Panc1 (cell line): ENCODE data around the gene CCDC83.

Experiments used
- POLR2AphosphoS5 ChIP-seq: IDR thresholded peaks from 2 replicates; pipeline ENCODE4 v1.6.1; 2012; ENCODE audit warnings: mild to moderate bottlenecking, low read depth, low read length, moderate library complexity
- TCF7L2 ChIP-seq: IDR thresholded peaks from 2 replicates; pipeline ENCODE4 v1.6.1; 2011; ENCODE audit warnings: mild to moderate bottlenecking, low read depth, low read length, inconsistent platforms
- TF ChIP-seq, protein P1 (sequence below): fragments of 450-650 bp; IDR thresholded peaks from 2 replicates; pipeline ENCODE4 v1.5.1; 2017; ENCODE audit warnings: mild to moderate bottlenecking
- TF ChIP-seq, protein P2 (sequence below), 2 experiments: IDR thresholded peaks; 2 replicates each; pipeline ENCODE4 v1.6.1; 2011 to 2012; ENCODE audit warnings: low read depth in 2 of 2, control low read depth in 1 of 2, low read length in 1 of 2, mild to moderate bottlenecking in 1 of 2, moderate library complexity in 1 of 2; ENCODE audit not compliant: insufficient read depth in 1 of 2

GRCh38 chr11:85855341-85855656, at the start of gene CCDC83:
- TF ChIP-seq, protein P1, sequence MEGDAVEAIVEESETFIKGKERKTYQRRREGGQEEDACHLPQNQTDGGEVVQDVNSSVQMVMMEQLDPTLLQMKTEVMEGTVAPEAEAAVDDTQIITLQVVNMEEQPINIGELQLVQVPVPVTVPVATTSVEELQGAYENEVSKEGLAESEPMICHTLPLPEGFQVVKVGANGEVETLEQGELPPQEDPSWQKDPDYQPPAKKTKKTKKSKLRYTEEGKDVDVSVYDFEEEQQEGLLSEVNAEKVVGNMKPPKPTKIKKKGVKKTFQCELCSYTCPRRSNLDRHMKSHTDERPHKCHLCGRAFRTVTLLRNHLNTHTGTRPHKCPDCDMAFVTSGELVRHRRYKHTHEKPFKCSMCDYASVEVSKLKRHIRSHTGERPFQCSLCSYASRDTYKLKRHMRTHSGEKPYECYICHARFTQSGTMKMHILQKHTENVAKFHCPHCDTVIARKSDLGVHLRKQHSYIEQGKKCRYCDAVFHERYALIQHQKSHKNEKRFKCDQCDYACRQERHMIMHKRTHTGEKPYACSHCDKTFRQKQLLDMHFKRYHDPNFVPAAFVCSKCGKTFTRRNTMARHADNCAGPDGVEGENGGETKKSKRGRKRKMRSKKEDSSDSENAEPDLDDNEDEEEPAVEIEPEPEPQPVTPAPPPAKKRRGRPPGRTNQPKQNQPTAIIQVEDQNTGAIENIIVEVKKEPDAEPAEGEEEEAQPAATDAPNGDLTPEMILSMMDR, result no peak
- no peak for TF ChIP-seq POLR2AphosphoS5
- no peak for TF ChIP-seq TCF7L2
- TF ChIP-seq, protein P2, sequence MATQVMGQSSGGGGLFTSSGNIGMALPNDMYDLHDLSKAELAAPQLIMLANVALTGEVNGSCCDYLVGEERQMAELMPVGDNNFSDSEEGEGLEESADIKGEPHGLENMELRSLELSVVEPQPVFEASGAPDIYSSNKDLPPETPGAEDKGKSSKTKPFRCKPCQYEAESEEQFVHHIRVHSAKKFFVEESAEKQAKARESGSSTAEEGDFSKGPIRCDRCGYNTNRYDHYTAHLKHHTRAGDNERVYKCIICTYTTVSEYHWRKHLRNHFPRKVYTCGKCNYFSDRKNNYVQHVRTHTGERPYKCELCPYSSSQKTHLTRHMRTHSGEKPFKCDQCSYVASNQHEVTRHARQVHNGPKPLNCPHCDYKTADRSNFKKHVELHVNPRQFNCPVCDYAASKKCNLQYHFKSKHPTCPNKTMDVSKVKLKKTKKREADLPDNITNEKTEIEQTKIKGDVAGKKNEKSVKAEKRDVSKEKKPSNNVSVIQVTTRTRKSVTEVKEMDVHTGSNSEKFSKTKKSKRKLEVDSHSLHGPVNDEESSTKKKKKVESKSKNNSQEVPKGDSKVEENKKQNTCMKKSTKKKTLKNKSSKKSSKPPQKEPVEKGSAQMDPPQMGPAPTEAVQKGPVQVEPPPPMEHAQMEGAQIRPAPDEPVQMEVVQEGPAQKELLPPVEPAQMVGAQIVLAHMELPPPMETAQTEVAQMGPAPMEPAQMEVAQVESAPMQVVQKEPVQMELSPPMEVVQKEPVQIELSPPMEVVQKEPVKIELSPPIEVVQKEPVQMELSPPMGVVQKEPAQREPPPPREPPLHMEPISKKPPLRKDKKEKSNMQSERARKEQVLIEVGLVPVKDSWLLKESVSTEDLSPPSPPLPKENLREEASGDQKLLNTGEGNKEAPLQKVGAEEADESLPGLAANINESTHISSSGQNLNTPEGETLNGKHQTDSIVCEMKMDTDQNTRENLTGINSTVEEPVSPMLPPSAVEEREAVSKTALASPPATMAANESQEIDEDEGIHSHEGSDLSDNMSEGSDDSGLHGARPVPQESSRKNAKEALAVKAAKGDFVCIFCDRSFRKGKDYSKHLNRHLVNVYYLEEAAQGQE (IDR thresholded peaks at IDR 0.05; ENCODE audit: insufficient read depth in 1 of 2, low read depth in 2 of 2, low read length in 1 of 2), result no peak
